Measurements from ENCODE around the gene UHRF2. TPM values are rescaled to one million over a fixed set of nuclear protein-coding genes. Genes with fewer than 3 reads are reported as not detected.

Gene UHRF2
- total RNA-seq, 2 experiments from 2014 or later, result 62.7 to 71.5 TPM

- DNase-seq, result no peak
- Mint-ChIP-seq H3K36me3 (ENCODE audit: low read depth) (no peaks in the 10 kb centered on the region), H3K27me3 (ENCODE audit: low read depth) (no peaks in the 10 kb centered on the region), H3K4me1 (ENCODE audit: low read depth) (no peaks in the 10 kb centered on the region), H3K4me3 (no peak overlapping the region), H3K27ac (no peak overlapping the region), H3K9me3 (no peaks in the 10 kb centered on the region)
- CTCF ChIA-PET, result interaction anchor here (0.7 kb wide), 1 partner anchor 1175 kb away, joined by 3 read pairs; no protein-coding TSS in a partner anchor
- intact Hi-C loops (cut with micrococcal nuclease), result no loop called here
Measured at GRCh38 chr9:6552033-6552432, 139.0 kb downstream of the UHRF2 start.

- H3K4me1 Mint-ChIP-seq (ENCODE audit: low read depth), result no peaks in the 10 kb centered on the region
- CTCF ChIA-PET, result interaction anchor here (0.7 to 1.2 kb wide), 3 partner anchors 15 to 1176 kb away, joined by 3 read pairs; no protein-coding TSS in a partner anchor
- H3K36me3 Mint-ChIP-seq (ENCODE audit: low read depth), result no peaks in the 10 kb centered on the region
- no peaks in the 10 kb centered on the region for H3K27me3 Mint-ChIP-seq (ENCODE audit: low read depth)
- no peaks in the 10 kb centered on the region for H3K9me3 Mint-ChIP-seq
- DNase-seq, result no peak
- intact Hi-C loops (cut with micrococcal nuclease), result no loop called here
- H3K4me3 Mint-ChIP-seq, result no peak overlapping the region
- no peak overlapping the region for H3K27ac Mint-ChIP-seq
Measured at GRCh38 chr9:6552498-6553121, 139.6 kb downstream of the UHRF2 start.

- Mint-ChIP-seq H3K9me3 (no peaks in the 10 kb centered on the region), H3K36me3 (ENCODE audit: low read depth) (no peaks in the 10 kb centered on the region), H3K27ac (no peak overlapping the region), H3K4me3 (no peak overlapping the region), H3K27me3 (ENCODE audit: low read depth) (no peaks in the 10 kb centered on the region), H3K4me1 (ENCODE audit: low read depth) (no peaks in the 10 kb centered on the region)
- intact Hi-C loops (cut with micrococcal nuclease), result no loop called here
- CTCF ChIA-PET, result interaction anchor here (0.6 to 1.2 kb wide), 2 partner anchors 8 to 14 kb away, joined by 3 to 4 read pairs; no protein-coding TSS in a partner anchor
- no peak for DNase-seq
Measured at GRCh38 chr9:6553866-6554265, 140.9 kb downstream of the UHRF2 start.

Other genes with a start within 250 kb of the UHRF2 start
- not detected for gene IL33, start 197.4 kb upstream of the UHRF2 start, total RNA-seq
- gene TPD52L3, start 84.8 kb upstream of the UHRF2 start, total RNA-seq, result not detected
- 1 to 10 TPM; 1.7 to 1.9 TPM for gene GLDC, start 232.5 kb downstream of the UHRF2 start, total RNA-seq